ENCODE measurements around the gene CCDC92. TPM values are rescaled to one million over a fixed set of nuclear protein-coding genes. Genes with fewer than 3 reads are reported as not detected.

Gene CCDC92
- polyA plus RNA-seq, 2 of the 4 experiments (the other 2 are of a cell fraction): 27.2 to 27.5 TPM

DNA sequence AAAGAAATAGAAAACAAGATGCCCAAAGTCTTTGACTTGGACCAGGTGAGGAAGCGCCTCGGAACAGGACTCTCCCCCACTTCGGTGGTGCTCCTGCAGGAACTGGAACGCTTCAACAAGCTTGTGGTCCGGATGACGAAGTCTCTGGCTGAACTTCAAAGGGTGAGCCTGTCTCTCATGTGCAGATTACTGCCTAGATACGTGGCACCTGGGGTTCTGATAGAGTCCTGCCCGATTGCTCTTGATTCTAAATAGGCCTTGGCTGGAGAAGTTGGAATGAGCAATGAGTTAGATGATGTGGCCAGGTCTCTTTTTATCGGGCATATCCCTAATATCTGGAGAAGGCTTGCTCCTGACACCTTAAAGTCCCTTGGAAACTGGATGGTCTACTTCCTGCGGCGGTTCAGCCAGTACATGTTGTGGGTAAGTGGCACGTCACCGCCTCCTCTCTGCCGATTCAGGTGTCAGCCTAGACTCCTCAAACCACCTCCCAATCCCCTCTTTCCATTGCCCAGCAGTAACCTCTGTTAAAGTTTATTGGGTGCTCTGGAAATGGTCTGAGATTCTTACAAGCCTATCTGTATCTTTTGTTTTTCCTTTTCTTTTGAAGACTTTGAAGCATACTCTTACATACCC is 40.8 kb downstream of the CCDC92 start (continued):
- TF ChIP-seq, protein P1, sequence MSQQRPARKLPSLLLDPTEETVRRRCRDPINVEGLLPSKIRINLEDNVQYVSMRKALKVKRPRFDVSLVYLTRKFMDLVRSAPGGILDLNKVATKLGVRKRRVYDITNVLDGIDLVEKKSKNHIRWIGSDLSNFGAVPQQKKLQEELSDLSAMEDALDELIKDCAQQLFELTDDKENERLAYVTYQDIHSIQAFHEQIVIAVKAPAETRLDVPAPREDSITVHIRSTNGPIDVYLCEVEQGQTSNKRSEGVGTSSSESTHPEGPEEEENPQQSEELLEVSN (IDR thresholded peaks at IDR 0.05; ENCODE audit: borderline replicate concordance, low read depth): no peak
- TF ChIP-seq, protein P2, sequence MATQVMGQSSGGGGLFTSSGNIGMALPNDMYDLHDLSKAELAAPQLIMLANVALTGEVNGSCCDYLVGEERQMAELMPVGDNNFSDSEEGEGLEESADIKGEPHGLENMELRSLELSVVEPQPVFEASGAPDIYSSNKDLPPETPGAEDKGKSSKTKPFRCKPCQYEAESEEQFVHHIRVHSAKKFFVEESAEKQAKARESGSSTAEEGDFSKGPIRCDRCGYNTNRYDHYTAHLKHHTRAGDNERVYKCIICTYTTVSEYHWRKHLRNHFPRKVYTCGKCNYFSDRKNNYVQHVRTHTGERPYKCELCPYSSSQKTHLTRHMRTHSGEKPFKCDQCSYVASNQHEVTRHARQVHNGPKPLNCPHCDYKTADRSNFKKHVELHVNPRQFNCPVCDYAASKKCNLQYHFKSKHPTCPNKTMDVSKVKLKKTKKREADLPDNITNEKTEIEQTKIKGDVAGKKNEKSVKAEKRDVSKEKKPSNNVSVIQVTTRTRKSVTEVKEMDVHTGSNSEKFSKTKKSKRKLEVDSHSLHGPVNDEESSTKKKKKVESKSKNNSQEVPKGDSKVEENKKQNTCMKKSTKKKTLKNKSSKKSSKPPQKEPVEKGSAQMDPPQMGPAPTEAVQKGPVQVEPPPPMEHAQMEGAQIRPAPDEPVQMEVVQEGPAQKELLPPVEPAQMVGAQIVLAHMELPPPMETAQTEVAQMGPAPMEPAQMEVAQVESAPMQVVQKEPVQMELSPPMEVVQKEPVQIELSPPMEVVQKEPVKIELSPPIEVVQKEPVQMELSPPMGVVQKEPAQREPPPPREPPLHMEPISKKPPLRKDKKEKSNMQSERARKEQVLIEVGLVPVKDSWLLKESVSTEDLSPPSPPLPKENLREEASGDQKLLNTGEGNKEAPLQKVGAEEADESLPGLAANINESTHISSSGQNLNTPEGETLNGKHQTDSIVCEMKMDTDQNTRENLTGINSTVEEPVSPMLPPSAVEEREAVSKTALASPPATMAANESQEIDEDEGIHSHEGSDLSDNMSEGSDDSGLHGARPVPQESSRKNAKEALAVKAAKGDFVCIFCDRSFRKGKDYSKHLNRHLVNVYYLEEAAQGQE (IDR thresholded peaks at IDR 0.05): no peak
- TF ChIP-seq RCOR1 (IDR thresholded peaks at IDR 0.05; ENCODE audit: low read depth, low read length) (no peak), CBX2 (IDR thresholded peaks at IDR 0.05; ENCODE audit: borderline replicate concordance, low read depth) (no peak), FOSL2 (IDR thresholded peaks at IDR 0.05) (no peak), FOSL2 (CRISPR knock-in tag; IDR thresholded peaks at IDR 0.05) (no peak)

DNA sequence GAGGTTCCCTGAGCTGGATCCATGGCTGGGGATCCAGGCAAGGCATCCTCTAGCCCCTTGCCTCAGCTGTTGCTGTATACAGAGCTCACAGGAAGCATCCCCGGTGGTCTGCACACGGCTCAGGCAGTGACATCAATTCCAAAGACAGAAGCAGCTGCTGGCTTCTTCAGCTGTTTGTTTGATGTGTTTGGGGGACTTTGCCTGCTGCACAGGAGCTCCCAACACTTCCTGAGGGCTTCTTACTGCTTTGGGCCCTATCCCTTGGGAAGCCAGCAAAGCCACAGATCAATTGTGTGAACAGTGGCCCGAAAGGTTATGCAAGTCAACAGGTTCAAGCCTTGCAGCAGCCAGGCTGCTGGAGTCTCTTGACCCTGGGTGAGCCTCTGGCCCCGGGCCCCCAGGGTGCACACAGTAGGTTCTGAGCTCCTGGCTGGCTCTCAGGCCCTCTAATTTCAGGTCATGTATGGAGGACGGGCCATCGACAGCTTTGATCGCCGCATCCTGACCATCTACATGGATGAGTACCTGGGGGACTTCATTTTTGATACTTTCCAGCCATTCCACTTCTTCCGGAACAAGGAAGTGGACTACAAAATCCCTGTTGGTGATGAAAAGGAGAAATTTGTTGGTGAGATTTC is 42.6 kb downstream of the CCDC92 start:
- Histone ChIP-seq H3K9me3 (no peaks in the 10 kb centered on the region; the same call in 2 of the 3 replicates), H3K4me1 (no peaks in the 10 kb centered on the region), H3K4me2 (no peak overlapping the region), H3K27ac (no peak overlapping the region), H3K4me3 (no peak overlapping the region)
- no peak for ATAC-seq
- TF ChIP-seq, protein P3, sequence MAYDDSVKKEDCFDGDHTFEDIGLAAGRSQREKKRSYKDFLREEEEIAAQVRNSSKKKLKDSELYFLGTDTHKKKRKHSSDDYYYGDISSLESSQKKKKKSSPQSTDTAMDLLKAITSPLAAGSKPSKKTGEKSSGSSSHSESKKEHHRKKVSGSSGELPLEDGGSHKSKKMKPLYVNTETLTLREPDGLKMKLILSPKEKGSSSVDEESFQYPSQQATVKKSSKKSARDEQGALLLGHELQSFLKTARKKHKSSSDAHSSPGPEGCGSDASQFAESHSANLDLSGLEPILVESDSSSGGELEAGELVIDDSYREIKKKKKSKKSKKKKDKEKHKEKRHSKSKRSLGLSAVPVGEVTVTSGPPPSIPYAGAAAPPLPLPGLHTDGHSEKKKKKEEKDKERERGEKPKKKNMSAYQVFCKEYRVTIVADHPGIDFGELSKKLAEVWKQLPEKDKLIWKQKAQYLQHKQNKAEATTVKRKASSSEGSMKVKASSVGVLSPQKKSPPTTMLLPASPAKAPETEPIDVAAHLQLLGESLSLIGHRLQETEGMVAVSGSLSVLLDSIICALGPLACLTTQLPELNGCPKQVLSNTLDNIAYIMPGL (CRISPR knock-in tag; IDR thresholded peaks at IDR 0.05; ENCODE audit: borderline replicate concordance): no peak
- no peak for TF ChIP-seq EHMT2 (IDR thresholded peaks at IDR 0.05; ENCODE audit: low read depth)
- ChIA-PET CTCF (interaction anchor here (1.1 to 1.5 kb wide), 2 partner anchors 9 to 15 kb away, joined by 3 to 8 read pairs; no protein-coding TSS in a partner anchor), POLR2A (no interaction called here)
- FAIRE-seq: no peak
- no peak for DNase-seq (ENCODE audit: low read depth in 1 of 2, low spot score in 1 of 2)
- WGBS (ENCODE audit: missing lambda C conversion rate): 63% methylated on average over 9 of the region's 9 CpGs

DNA sequence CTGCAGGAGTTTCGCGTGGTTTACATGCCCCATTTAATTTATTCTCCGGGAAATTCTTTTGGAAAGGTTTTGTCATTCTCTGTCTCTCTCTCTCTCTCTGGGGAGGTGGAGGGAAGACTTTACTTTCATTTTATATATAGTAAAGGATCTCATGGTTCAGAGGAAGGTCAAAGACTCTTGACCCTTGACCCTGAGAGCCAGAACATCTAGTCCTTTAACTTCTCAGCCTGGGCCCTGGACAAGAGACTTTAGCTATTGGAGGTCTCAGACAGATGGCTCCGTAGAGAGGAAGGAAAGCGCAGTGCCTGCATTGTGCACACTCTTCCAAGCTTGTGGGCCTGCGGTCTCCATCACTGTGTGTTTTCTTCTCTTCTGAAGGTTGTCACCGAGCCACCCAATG is 43.7 kb downstream of the CCDC92 start:
- no peaks in the 10 kb centered on the region; the same call in 2 of the 3 replicates for H3K9me3 ChIP-seq
- ChIA-PET POLR2A (no interaction called here), CTCF (interaction anchor here (1.1 kb wide), 1 partner anchor 14 kb away, joined by 3 read pairs; no protein-coding TSS in a partner anchor)
- no peak overlapping the region for H3K27ac ChIP-seq
- no peak for FAIRE-seq
- no peak for TF ChIP-seq CHD2 (IDR thresholded peaks at IDR 0.05; ENCODE audit: low read length, partially characterized antibody)
- TF ChIP-seq, protein P4, sequence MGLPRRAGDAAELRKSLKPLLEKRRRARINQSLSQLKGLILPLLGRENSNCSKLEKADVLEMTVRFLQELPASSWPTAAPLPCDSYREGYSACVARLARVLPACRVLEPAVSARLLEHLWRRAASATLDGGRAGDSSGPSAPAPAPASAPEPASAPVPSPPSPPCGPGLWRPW (IDR thresholded peaks at IDR 0.05): no peak
- no peak for TF ChIP-seq FOXS1 (CRISPR knock-in tag; IDR thresholded peaks at IDR 0.05)
- no peaks in the 10 kb centered on the region for H3K4me1 ChIP-seq
- no peak overlapping the region for H3K4me3 ChIP-seq
- no peak for ATAC-seq
- no peak overlapping the region for H3K4me2 ChIP-seq
- 72% methylated on average over 7 of the region's 7 CpGs for WGBS (ENCODE audit: missing lambda C conversion rate)
- no peak for DNase-seq (ENCODE audit: low read depth in 1 of 2, low spot score in 1 of 2)

Data from A549 (cell line).